Measurements from ENCODE around the gene MPZL3. TPM values are rescaled to one million over a fixed set of nuclear protein-coding genes. Genes with fewer than 3 reads are reported as not detected.
A peak's percentile ranks its signal among the peaks of the same experiment; 100 is the strongest.

The MPZL3 gene
- total and polyA plus RNA-seq, 4 experiments from 2014 or later: 12.3 to 32.0 (median 21.3) TPM

DNA sequence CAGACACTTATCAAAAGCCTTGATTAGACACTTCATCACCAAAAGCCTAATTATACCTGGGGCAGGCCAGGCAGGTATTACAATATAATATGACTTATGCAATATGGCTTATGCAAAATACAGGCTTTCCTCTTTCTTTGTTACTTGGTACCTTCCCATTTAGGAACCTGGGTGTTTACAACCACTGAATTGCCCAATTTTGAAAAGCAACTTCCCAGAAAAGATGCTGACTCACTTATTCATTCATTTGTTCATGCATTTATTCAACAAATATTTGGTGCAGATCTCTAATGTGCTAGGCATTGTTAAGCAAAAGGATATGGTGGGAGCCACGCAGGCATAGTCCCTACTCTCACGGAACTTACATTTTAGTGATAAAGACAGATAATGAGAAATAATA lies 13.7 kb downstream of the MPZL3 start:
- Mint-ChIP-seq H3K4me3 (peak overlapping the region in 7 of 8 donors; percentile 7 to 77 (median 61)), H3K4me1 (peaks cover 51 to 64% (median 58%) of the 10 kb centered on the region in 4 donors), H3K27ac (peak overlapping the region in 6 of 7 donors; percentile 50 to 87 (median 68)), H3K27me3 (no peaks in the 10 kb centered on the region), H3K9me3 (peaks cover 0 to 2% (median 0%) of the 10 kb centered on the region in 8 donors), H3K36me3 (peaks cover 17 to 56% of the 10 kb centered on the region in 2 donors)
- Histone ChIP-seq H3K4me1 (ENCODE audit: insufficient read depth, low read length) (peaks cover 54% of the 10 kb centered on the region), H3K27me3 (ENCODE audit: insufficient read depth, low read length) (no peaks in the 10 kb centered on the region), H3K9me3 (ENCODE audit: control insufficient read depth in 1 of 2, low read length in 2 of 2) (no peaks in the 10 kb centered on the region), H3K27ac (ENCODE audit: low read depth, low read length) (no peak overlapping the region), H3K36me3 (ENCODE audit: insufficient read depth, low read length) (peaks cover 10% of the 10 kb centered on the region), H3K4me3 (ENCODE audit: low read length in 2 of 2) (no peak overlapping the region)
- no peak for DNase-seq
- POLR2A ChIA-PET (ENCODE audit: partially characterized antibody): interaction anchor here (4.0 to 9.4 kb wide), 5 partner anchors 7 to 34 kb away, joined by 26 to 142 read pairs (median 71); partner anchors contain the start of genes JAML and MPZL3
- intact Hi-C loops (cut with micrococcal nuclease): no loop called here
- CTCF ChIA-PET (ENCODE audit: partially characterized antibody): interaction anchor here (1.2 to 6.3 kb wide), 4 partner anchors 13 to 40 kb away, joined by 4 to 38 read pairs (median 12); partner anchors contain the start of genes JAML, MPZL2 and MPZL3

DNA sequence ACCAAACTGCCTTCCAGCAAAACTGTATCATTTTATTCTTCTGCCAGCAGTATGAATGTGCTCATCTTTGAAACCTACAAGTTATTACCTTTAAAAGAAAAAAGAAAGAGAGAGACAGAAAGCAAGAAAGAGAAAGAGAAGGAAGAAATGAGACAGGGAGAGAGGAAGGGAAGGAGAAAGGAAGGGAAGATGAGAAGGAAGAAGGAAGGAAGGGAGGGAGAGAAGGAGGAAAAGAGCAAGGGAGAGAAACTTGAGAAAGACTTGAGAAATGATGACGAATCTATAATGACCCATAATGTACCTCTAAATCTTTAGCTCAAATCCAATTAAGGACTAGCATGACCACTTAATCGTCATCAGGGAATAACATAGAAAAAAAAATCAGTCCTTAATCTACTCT lies 16.0 kb downstream of the MPZL3 start:
- intact Hi-C loops (cut with micrococcal nuclease): no loop called here
- no peak overlapping the region for H3K4me3 ChIP-seq (ENCODE audit: low read length in 2 of 2)
- H3K36me3 ChIP-seq (ENCODE audit: insufficient read depth, low read length): peaks cover 21% of the 10 kb centered on the region
- no peaks in the 10 kb centered on the region for H3K9me3 ChIP-seq (ENCODE audit: control insufficient read depth in 1 of 2, low read length in 2 of 2)
- peaks cover 27 to 61% of the 10 kb centered on the region in 2 donors for H3K36me3 Mint-ChIP-seq
- POLR2A ChIA-PET (ENCODE audit: partially characterized antibody): interaction anchor here (0.7 to 1.3 kb wide), 5 partner anchors 10 to 46 kb away, joined by 3 to 6 read pairs (median 3); partner anchors contain the start of gene JAML
- CTCF ChIA-PET (ENCODE audit: partially characterized antibody): interaction anchor here (0.9 to 1.7 kb wide), 3 partner anchors 11 to 252 kb away, joined by 4 to 6 read pairs (median 4); partner anchors contain the start of gene JAML
- peaks cover 34 to 46% (median 39%) of the 10 kb centered on the region in 4 donors for H3K4me1 Mint-ChIP-seq
- H3K27me3 ChIP-seq (ENCODE audit: insufficient read depth, low read length): no peaks in the 10 kb centered on the region
- H3K27ac Mint-ChIP-seq: peak overlapping the region in 5 of 7 donors; percentile 14 to 83 (median 40)
- no peak overlapping the region for H3K27ac ChIP-seq (ENCODE audit: low read depth, low read length)
- no peak for DNase-seq
- H3K27me3 Mint-ChIP-seq: no peaks in the 10 kb centered on the region
- H3K9me3 Mint-ChIP-seq: peaks cover 0 to 2% (median 0%) of the 10 kb centered on the region in 8 donors
- H3K4me3 Mint-ChIP-seq: no peak overlapping the region
- peaks cover 41% of the 10 kb centered on the region for H3K4me1 ChIP-seq (ENCODE audit: insufficient read depth, low read length)

DNA sequence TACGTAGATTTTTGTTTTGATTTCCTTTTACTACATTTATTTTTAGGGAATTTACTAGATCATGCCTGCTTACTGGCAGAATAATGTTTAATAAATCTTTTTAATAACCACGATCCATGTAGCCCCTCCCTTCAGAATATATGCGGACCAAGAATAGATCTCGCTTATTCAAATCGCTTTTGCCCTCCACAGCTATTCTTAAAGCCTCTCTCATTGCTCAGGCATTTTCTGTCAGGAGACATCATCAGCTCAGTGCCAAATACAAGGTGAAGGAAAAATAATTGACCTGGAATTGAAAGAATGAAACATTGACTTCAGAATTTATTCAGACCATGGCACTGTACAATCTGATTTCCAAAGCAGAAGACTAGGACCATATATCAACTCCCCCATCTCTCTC lies 17.3 kb downstream of the MPZL3 start:
- H3K27ac Mint-ChIP-seq: peak overlapping the region in 5 of 7 donors; percentile 5 to 85 (median 45)
- peaks cover 41% of the 10 kb centered on the region for H3K4me1 ChIP-seq (ENCODE audit: insufficient read depth, low read length)
- POLR2A ChIA-PET (ENCODE audit: partially characterized antibody): interaction anchor here (0.8 to 6.6 kb wide), 2 partner anchors 7 to 29 kb away, joined by 3 to 73 read pairs; partner anchors contain the start of gene MPZL2

DNA sequence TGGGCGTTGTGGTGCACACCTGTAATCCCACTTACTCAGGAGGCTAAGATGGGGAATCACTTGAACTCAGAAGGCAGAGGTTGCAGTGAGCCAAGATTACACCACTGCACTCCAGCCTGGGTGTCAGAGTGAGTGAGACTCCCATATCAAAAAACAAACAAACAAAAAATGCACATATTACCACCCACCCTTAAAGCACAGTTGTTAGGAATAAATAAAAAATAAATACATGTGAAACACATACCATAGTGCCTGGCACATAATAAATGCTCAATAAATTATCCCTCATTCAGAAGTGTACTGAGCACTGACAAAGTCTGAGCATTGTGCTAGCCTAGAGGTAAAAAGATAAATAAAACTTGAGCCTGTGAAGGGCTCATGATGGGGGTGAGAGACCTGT lies 18.3 kb downstream of the MPZL3 start:
- Mint-ChIP-seq H3K27ac (peak overlapping the region in 4 of 7 donors; percentile 10 to 86 (median 52)), H3K27me3 (no peaks in the 10 kb centered on the region), H3K4me1 (peaks cover 18 to 25% (median 23%) of the 10 kb centered on the region in 4 donors), H3K9me3 (peaks cover 0 to 2% (median 0%) of the 10 kb centered on the region in 8 donors), H3K36me3 (peaks cover 30 to 59% of the 10 kb centered on the region in 2 donors), H3K4me3 (no peak overlapping the region)
- POLR2A ChIA-PET (ENCODE audit: partially characterized antibody): interaction anchor here (1.0 to 6.6 kb wide), 3 partner anchors 8 to 32 kb away, joined by 3 to 73 read pairs (median 9); partner anchors contain the start of gene JAML
- no peak overlapping the region for H3K4me3 ChIP-seq (ENCODE audit: low read length in 2 of 2)
- intact Hi-C loops (cut with micrococcal nuclease): no loop called here
- H3K27ac ChIP-seq (ENCODE audit: low read depth, low read length): no peak overlapping the region
- peaks cover 41% of the 10 kb centered on the region for H3K4me1 ChIP-seq (ENCODE audit: insufficient read depth, low read length)
- CTCF ChIA-PET (ENCODE audit: partially characterized antibody): no interaction called here
- peaks cover 21% of the 10 kb centered on the region for H3K36me3 ChIP-seq (ENCODE audit: insufficient read depth, low read length)
- no peaks in the 10 kb centered on the region for H3K27me3 ChIP-seq (ENCODE audit: insufficient read depth, low read length)
- DNase-seq: no peak
- H3K9me3 ChIP-seq (ENCODE audit: control insufficient read depth in 1 of 2, low read length in 2 of 2): no peaks in the 10 kb centered on the region

More for the DNA sequence above, 17.3 kb downstream of the MPZL3 start:
- CTCF ChIA-PET (ENCODE audit: partially characterized antibody): no interaction called here
- DNase-seq: no peak
- no peak overlapping the region for H3K4me3 Mint-ChIP-seq
- Histone ChIP-seq H3K9me3 (ENCODE audit: control insufficient read depth in 1 of 2, low read length in 2 of 2) (no peaks in the 10 kb centered on the region), H3K27me3 (ENCODE audit: insufficient read depth, low read length) (no peaks in the 10 kb centered on the region), H3K36me3 (ENCODE audit: insufficient read depth, low read length) (peaks cover 21% of the 10 kb centered on the region), H3K4me3 (ENCODE audit: low read length in 2 of 2) (no peak overlapping the region), H3K27ac (ENCODE audit: low read depth, low read length) (no peak overlapping the region)
- H3K9me3 Mint-ChIP-seq: peaks cover 0 to 2% (median 0%) of the 10 kb centered on the region in 8 donors
- H3K27me3 Mint-ChIP-seq: no peaks in the 10 kb centered on the region
- peaks cover 22 to 33% (median 26%) of the 10 kb centered on the region in 4 donors for H3K4me1 Mint-ChIP-seq
- peaks cover 27 to 57% of the 10 kb centered on the region in 2 donors for H3K36me3 Mint-ChIP-seq
- intact Hi-C loops (cut with micrococcal nuclease): no loop called here

DNA sequence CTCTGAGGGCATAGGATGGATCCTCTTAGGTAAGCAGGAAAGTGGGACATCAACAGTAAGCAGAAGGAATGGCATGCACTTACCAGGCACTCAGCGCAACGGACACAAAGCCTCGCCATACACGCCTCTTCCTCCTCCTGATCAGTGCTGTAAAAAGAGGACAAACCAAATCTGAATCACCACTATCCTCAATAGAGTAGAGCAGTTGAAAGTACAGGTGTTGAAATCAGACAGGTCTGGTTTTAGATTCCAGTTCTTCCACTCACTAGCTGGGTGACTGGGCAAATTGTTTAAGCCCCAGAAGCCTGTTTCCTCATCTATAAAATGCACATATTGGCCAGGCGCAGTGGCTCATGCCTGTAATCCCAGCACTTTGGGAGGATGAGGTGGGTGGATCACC lies 18.8 kb downstream of the MPZL3 start:
- intact Hi-C loops (cut with micrococcal nuclease): no loop called here

DNA sequence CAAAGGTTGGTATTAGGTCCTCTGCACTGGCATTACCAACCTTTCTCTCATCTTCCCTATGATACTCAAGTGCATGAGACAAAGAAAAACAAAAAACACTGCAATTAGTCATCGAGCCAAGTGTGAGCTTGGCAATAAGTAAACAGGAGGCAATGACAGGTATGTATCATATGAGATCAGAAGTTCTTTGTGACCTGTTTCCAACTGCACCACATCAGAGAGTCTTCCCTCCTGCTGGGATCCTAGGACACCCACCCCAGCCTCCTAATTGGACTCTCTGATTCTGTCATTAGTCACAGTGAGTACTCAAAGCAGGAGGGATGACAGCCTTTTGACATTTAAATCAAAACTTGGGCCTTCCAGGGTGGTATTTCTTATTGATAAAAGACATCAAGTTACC lies 19.5 kb downstream of the MPZL3 start:
- no peak overlapping the region for H3K4me3 ChIP-seq (ENCODE audit: low read length in 2 of 2)
- H3K4me3 Mint-ChIP-seq: no peak overlapping the region
- H3K9me3 ChIP-seq (ENCODE audit: control insufficient read depth in 1 of 2, low read length in 2 of 2): no peaks in the 10 kb centered on the region
- no peaks in the 10 kb centered on the region for H3K27me3 Mint-ChIP-seq
- peak overlapping the region; percentile 13 to 74 (median 60) for H3K27ac Mint-ChIP-seq
- H3K36me3 ChIP-seq (ENCODE audit: insufficient read depth, low read length): peaks cover 21% of the 10 kb centered on the region
- H3K4me1 Mint-ChIP-seq: peaks cover 10 to 28% (median 21%) of the 10 kb centered on the region in 4 donors
- H3K27me3 ChIP-seq (ENCODE audit: insufficient read depth, low read length): no peaks in the 10 kb centered on the region
- intact Hi-C loops (cut with micrococcal nuclease): no loop called here
- CTCF ChIA-PET (ENCODE audit: partially characterized antibody): interaction anchor here (1.8 kb wide), 1 partner anchor 34 kb away, joined by 5 read pairs; no protein-coding TSS in a partner anchor
- H3K4me1 ChIP-seq (ENCODE audit: insufficient read depth, low read length): peaks cover 44% of the 10 kb centered on the region
- no peak overlapping the region for H3K27ac ChIP-seq (ENCODE audit: low read depth, low read length)
- POLR2A ChIA-PET (ENCODE audit: partially characterized antibody): interaction anchor here (1.0 to 6.6 kb wide), 5 partner anchors 8 to 107 kb away, joined by 3 to 73 read pairs (median 4); partner anchors contain the start of genes JAML and MPZL3
- H3K36me3 Mint-ChIP-seq: peaks cover 35 to 57% of the 10 kb centered on the region in 2 donors
- DNase-seq: peak in 1 of 5 donors; percentile 55
- H3K9me3 Mint-ChIP-seq: peaks cover 0 to 2% (median 0%) of the 10 kb centered on the region in 8 donors

More for the DNA sequence above, 18.8 kb downstream of the MPZL3 start:
- peaks cover 33 to 56% of the 10 kb centered on the region in 2 donors for H3K36me3 Mint-ChIP-seq
- peaks cover 0 to 2% (median 0%) of the 10 kb centered on the region in 8 donors for H3K9me3 Mint-ChIP-seq
- H3K4me3 ChIP-seq (ENCODE audit: low read length in 2 of 2): no peak overlapping the region
- H3K27ac ChIP-seq (ENCODE audit: low read depth, low read length): no peak overlapping the region
- CTCF ChIA-PET (ENCODE audit: partially characterized antibody): no interaction called here
- no peaks in the 10 kb centered on the region for H3K27me3 Mint-ChIP-seq
- H3K9me3 ChIP-seq (ENCODE audit: control insufficient read depth in 1 of 2, low read length in 2 of 2): no peaks in the 10 kb centered on the region
- H3K27ac Mint-ChIP-seq: peak overlapping the region; percentile 7 to 74 (median 60)
- POLR2A ChIA-PET (ENCODE audit: partially characterized antibody): interaction anchor here (1.0 to 6.6 kb wide), 4 partner anchors 8 to 31 kb away, joined by 3 to 73 read pairs (median 6); partner anchors contain the start of gene JAML
- peaks cover 14 to 23% (median 20%) of the 10 kb centered on the region in 4 donors for H3K4me1 Mint-ChIP-seq
- DNase-seq: no peak
- H3K4me3 Mint-ChIP-seq: no peak overlapping the region
- H3K27me3 ChIP-seq (ENCODE audit: insufficient read depth, low read length): no peaks in the 10 kb centered on the region
- peaks cover 41% of the 10 kb centered on the region for H3K4me1 ChIP-seq (ENCODE audit: insufficient read depth, low read length)
- H3K36me3 ChIP-seq (ENCODE audit: insufficient read depth, low read length): peaks cover 21% of the 10 kb centered on the region

DNA sequence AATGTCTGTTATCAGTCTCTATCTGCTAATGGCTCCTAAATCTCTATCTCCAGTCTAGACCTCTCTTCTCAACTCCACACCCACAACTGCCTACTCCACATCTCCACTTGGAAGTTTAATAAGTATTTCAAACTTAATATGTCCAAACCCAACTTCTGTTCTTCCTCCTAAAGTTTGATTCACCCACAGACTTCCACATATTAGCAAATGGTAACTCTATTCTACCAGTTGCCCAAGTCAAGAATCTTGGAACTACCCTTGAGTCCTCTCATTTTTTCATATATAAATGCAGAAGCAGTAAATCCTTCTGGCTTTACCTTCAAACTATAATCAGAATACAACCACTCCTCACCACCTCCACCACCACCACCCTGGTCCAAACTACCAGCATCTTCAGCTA lies 20.7 kb downstream of the MPZL3 start:
- H3K27me3 ChIP-seq (ENCODE audit: insufficient read depth, low read length): no peaks in the 10 kb centered on the region
- Mint-ChIP-seq H3K36me3 (peaks cover 38 to 56% of the 10 kb centered on the region in 2 donors), H3K27me3 (no peaks in the 10 kb centered on the region), H3K4me1 (peaks cover 10 to 39% (median 27%) of the 10 kb centered on the region in 4 donors), H3K4me3 (no peak overlapping the region), H3K9me3 (peaks cover 0 to 2% (median 0%) of the 10 kb centered on the region in 8 donors), H3K27ac (no peak overlapping the region)
- peaks cover 21% of the 10 kb centered on the region for H3K36me3 ChIP-seq (ENCODE audit: insufficient read depth, low read length)
- ChIA-PET POLR2A (ENCODE audit: partially characterized antibody) (interaction anchor here (0.8 to 6.6 kb wide), 5 partner anchors 9 to 33 kb away, joined by 3 to 73 read pairs (median 9); no protein-coding TSS in a partner anchor), CTCF (ENCODE audit: partially characterized antibody) (interaction anchor here (1.8 kb wide), 1 partner anchor 33 kb away, joined by 5 read pairs; no protein-coding TSS in a partner anchor)
- no peak overlapping the region for H3K4me3 ChIP-seq (ENCODE audit: low read length in 2 of 2)
- H3K27ac ChIP-seq (ENCODE audit: low read depth, low read length): no peak overlapping the region
- DNase-seq: no peak
- H3K9me3 ChIP-seq (ENCODE audit: control insufficient read depth in 1 of 2, low read length in 2 of 2): no peaks in the 10 kb centered on the region
- intact Hi-C loops (cut with micrococcal nuclease): no loop called here
- peaks cover 56% of the 10 kb centered on the region for H3K4me1 ChIP-seq (ENCODE audit: insufficient read depth, low read length)

All from CD4-positive, alpha-beta memory T cell (primary cell).